IPS-15b (cell line): Measurements from ENCODE around the gene SPAG16.

Experiments
- H3K27me3 ChIP-seq: one replicate; pipeline ENCODE4 v1.6.1; 2013; ENCODE audit warnings: low read length; ENCODE audit not compliant: control insufficient read depth, insufficient read depth
- H3K36me3 ChIP-seq: one replicate; pipeline ENCODE4 v1.6.1; 2013; ENCODE audit warnings: low read length; ENCODE audit not compliant: control insufficient read depth, insufficient read depth
- H3K4me1 ChIP-seq: one replicate; pipeline ENCODE4 v1.6.1; 2013; ENCODE audit warnings: mild to moderate bottlenecking, low read length; ENCODE audit not compliant: control insufficient read depth, insufficient read depth
- H3K4me3 ChIP-seq: one replicate; pipeline ENCODE4 v1.5.1; 2013; ENCODE audit warnings: low read depth, low read length
- H3K9ac ChIP-seq: one replicate; pipeline ENCODE4 v1.6.1; 2013; ENCODE audit warnings: low read depth, mild to moderate bottlenecking, low read length
- H3K9me3 ChIP-seq: one replicate; pipeline ENCODE4 v1.6.1; 2013; ENCODE audit warnings: mild to moderate bottlenecking, low read length; ENCODE audit not compliant: control insufficient read depth, insufficient read depth

The SPAG16 gene

DNA sequence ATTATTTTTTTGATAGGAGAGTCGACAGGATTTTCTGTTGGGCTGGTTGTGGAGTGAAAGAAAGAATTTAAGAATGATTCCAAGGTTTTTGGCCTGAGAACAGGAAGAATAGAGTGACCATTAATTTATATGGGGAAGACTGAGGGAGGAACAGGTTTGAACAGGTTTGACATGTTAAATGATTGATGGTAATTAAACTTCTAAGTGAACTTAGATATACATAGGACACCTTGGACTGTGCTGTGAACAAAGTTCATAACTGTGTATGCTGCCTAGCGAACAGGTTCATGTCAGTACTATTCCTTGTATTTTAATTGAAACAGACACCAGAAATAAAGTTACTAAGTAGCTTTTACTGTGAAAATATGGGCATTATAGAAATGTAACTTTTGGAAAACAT lies 212.0 kb downstream of the SPAG16 start:
- no peak overlapping the region for H3K9ac ChIP-seq
- H3K9me3 ChIP-seq = no peaks in the 10 kb centered on the region
- H3K4me3 ChIP-seq = no peak overlapping the region
- no peaks in the 10 kb centered on the region for H3K36me3 ChIP-seq
- no peaks in the 10 kb centered on the region for H3K27me3 ChIP-seq
- H3K4me1 ChIP-seq = no peaks in the 10 kb centered on the region

DNA sequence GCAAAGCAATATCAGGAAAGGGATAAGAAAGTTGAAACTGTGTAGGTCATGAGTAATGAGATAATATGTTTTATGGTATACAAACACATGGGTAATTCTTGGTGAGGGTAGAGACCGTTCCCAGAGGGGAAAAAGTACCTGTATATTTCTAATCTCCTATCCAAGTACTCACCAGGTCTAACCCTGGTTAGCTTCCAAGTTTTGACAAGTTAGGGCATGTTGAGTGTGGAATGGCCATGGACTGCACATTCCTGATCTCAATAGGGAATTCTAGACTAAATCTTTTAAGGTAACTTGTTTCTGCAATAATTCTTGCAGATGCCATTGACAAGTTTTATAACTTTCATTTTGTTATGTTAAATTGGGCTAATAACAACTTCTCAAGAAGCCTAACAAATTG lies 216.6 kb downstream of the SPAG16 start:
- no peak overlapping the region for H3K4me3 ChIP-seq
- no peaks in the 10 kb centered on the region for H3K9me3 ChIP-seq
- H3K27me3 ChIP-seq = no peaks in the 10 kb centered on the region
- H3K4me1 ChIP-seq = no peaks in the 10 kb centered on the region
- H3K36me3 ChIP-seq = no peaks in the 10 kb centered on the region
- H3K9ac ChIP-seq = no peak overlapping the region

DNA sequence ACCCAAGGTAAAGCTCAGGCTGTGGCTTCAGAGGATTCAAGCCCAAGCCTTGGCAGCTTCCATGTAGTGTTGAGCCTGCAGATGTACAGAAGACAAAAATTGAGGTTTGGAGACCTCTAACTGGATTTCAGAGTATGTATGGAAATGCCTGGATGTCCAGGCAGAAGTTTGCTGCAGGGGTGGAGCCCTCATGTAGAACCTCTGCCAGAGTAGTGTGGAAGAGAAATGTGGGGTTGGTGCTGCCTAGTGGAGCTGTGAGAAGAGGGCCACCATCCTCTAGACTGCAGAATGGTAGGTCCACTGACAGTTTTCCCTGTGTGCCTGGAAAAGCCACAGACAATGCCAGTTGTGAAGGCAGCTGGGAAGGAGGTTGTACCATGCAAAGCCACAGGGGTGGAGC lies 239.9 kb downstream of the SPAG16 start:
- Histone ChIP-seq H3K9me3 (peaks cover 7% of the 10 kb centered on the region), H3K36me3 (no peaks in the 10 kb centered on the region), H3K4me1 (no peaks in the 10 kb centered on the region), H3K27me3 (no peaks in the 10 kb centered on the region), H3K4me3 (no peak overlapping the region), H3K9ac (no peak overlapping the region)

DNA sequence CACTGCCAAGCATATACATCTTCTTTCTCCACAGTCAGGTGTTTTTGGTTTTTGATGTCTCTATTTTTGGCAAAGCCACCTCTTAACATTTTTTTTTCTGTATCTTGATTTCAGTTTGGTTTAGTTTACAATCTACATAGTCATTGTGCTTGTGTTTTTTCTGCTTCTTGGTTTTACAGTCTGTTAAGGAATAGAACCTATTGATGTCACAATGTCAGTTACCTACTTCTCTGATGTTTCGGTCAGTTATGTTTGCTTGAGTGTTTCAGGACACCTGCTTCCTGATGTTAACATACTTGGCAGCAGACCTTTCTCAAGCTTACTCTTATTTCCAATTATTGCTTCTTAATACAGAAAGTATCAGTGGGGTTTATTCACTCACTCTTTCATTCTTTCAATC lies 253.3 kb downstream of the SPAG16 start:
- Histone ChIP-seq H3K36me3 (no peaks in the 10 kb centered on the region), H3K9ac (no peak overlapping the region)

DNA sequence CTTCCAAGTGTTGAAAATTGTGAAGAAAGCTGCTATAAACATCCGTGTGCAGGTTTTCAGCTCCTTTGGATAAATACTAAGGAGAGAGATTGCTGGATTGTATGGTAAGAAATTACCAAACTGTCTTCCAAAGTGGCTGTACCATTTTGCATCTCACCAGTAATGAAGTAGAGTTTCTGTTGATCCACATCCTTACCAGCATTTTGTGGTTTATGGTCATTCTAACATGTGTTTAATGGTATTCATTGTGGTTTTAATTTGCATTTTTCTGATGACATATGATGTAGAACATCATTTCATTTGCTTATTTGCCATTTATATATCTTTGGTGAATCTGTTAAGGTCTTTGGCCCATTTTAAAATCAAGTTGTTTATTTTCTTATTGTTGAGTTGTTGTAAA lies 260.7 kb downstream of the SPAG16 start:
- Histone ChIP-seq H3K4me1 (no peaks in the 10 kb centered on the region), H3K36me3 (no peaks in the 10 kb centered on the region), H3K4me3 (no peak overlapping the region), H3K9me3 (no peaks in the 10 kb centered on the region), H3K9ac (no peak overlapping the region), H3K27me3 (no peaks in the 10 kb centered on the region)

More for the DNA sequence above, 253.3 kb downstream of the SPAG16 start:
- no peak overlapping the region for H3K4me3 ChIP-seq
- H3K27me3 ChIP-seq = no peaks in the 10 kb centered on the region
- H3K4me1 ChIP-seq = no peaks in the 10 kb centered on the region
- H3K9me3 ChIP-seq = no peaks in the 10 kb centered on the region

DNA sequence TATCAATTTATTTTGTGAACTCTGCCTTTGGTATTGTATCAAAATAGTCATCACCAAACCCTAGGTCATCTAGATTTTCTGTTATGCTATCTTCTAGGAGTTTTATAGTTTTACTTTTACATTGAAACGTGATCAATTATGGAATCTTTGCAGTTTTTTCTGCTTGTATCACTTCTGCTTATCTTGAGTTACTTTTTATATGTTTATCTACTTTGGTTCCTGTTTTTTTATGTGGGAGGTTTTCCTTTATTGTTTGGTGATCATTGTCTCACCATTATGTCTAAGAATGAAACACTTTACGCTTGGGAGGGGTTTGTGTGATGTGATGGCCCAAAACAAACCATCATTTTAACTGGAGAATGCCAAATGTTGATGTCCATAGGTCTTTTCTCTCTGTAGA lies 261.2 kb downstream of the SPAG16 start:
- Histone ChIP-seq H3K4me1 (no peaks in the 10 kb centered on the region), H3K9me3 (no peaks in the 10 kb centered on the region), H3K36me3 (no peaks in the 10 kb centered on the region), H3K27me3 (no peaks in the 10 kb centered on the region), H3K9ac (no peak overlapping the region), H3K4me3 (no peak overlapping the region)

DNA sequence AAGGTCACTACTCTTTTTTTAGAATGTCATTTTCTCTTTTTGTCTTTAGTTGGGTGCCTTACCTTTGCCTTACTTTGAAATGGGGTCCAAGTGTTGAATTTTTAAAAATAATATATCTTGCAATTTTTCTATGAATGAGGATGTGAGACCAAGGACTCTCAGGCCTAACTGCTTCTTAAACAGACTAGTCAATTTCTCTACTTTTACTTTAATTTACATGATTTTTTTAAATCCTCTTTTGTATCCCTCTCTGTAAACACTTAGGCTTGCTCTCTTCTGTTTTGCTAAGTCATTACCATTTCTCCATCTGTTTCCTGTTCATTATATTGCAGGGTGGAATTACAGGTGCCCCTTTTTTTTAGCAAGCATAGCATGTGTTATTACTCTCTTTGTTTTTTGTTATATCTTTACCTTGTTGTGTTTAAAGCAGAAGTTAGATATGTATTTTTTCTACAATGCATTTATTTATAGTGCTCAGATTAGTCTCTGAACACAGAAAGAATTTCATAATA lies 261.8 kb downstream of the SPAG16 start:
- H3K4me1 ChIP-seq = no peaks in the 10 kb centered on the region
- no peaks in the 10 kb centered on the region for H3K27me3 ChIP-seq
- no peak overlapping the region for H3K4me3 ChIP-seq
- H3K9ac ChIP-seq = no peak overlapping the region
- no peaks in the 10 kb centered on the region for H3K36me3 ChIP-seq
- no peaks in the 10 kb centered on the region for H3K9me3 ChIP-seq

DNA sequence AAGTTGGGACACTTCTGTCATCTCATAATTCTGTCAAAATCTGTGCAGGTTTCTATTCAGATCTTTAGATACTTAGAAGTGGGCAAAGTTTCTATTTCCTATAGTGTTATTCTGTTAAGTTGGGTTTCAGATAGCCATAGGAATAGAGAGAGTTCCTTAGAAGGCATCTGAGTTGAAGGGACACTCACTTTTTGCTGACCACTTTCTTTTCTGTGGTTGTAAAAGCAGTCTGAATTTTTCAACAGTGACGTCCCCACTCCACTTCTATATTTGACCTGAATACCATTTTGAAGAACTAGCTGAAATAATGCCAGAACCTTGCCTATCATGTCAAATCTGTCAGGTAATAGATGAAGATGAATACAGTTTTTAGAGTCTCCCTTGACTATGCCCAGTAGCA lies 267.3 kb downstream of the SPAG16 start:
- Histone ChIP-seq H3K36me3 (no peaks in the 10 kb centered on the region), H3K4me1 (no peaks in the 10 kb centered on the region), H3K4me3 (no peak overlapping the region), H3K9me3 (no peaks in the 10 kb centered on the region), H3K27me3 (no peaks in the 10 kb centered on the region), H3K9ac (no peak overlapping the region)

DNA sequence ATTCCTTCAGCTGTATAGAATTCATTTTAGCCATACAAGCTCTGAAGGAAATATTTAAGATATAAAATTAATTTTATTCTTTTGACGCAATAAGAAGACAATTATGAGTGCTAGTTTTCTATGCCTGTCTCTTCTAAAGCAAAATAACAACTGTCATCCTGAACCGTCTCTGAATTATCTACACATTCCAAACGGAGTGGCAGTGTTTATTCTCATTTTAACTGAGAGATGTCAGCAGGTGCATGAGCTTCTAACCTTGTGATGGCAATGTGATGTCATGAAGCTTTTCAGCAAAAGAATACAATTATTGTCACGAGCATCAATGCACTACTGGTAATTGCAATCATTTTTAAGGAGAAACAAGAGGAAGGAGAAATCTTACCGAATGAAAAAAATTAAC lies 274.8 kb downstream of the SPAG16 start:
- H3K9ac ChIP-seq = no peak overlapping the region
- no peak overlapping the region for H3K4me3 ChIP-seq
- H3K36me3 ChIP-seq = no peaks in the 10 kb centered on the region
- no peaks in the 10 kb centered on the region for H3K9me3 ChIP-seq
- no peaks in the 10 kb centered on the region for H3K4me1 ChIP-seq
- H3K27me3 ChIP-seq = no peaks in the 10 kb centered on the region

DNA sequence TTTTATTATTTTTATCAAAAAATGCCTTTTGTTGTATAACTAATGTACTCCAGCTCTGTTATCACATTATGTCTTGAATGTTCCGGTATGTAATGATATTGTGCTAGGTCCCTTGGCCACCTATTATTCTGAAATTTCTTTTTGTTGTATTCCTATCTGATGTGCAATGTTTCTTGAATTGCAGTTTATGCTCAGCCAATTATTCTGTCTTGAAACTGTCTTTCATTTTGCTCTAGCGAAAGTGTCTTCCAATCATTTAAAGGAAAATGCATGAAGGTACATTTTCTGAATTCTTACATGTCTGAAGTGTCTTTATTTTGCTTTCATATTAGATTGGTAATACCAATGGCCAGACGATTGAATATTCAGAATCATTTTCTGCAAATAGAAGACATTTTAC lies 277.5 kb downstream of the SPAG16 start:
- Histone ChIP-seq H3K36me3 (no peaks in the 10 kb centered on the region), H3K9me3 (no peaks in the 10 kb centered on the region), H3K4me3 (no peak overlapping the region), H3K4me1 (no peaks in the 10 kb centered on the region), H3K9ac (no peak overlapping the region), H3K27me3 (no peaks in the 10 kb centered on the region)

DNA sequence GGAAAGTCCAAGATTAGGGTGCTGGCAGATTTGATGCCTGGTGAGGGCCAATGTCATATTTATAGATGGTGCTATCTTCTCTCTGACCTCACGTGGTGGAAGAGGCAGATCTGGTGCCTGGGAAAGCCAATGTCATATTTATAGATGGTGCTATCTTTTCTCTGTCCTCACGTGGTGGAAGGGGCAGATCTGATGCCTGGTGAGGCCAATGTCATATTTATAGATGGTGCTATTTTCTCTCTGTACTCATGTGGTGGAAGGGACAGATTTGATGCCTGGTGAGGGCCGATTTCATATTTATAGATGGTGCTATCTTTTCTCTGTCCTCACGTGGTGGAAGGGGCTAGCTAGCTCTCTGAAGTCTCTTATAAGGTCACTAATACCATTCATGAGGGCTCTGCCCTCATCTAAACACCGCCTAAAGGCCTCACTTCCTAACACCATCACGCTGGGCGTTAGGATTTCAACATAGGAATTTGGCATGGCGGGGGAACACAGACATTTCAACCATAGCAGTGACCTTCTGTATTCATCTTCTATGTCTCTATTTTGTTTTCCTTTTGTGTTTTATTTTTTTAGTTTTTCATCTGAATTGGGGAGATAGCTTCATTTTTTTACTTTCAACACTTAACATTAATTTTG lies 278.4 kb downstream of the SPAG16 start:
- no peaks in the 10 kb centered on the region for H3K36me3 ChIP-seq
- no peaks in the 10 kb centered on the region for H3K9me3 ChIP-seq

DNA sequence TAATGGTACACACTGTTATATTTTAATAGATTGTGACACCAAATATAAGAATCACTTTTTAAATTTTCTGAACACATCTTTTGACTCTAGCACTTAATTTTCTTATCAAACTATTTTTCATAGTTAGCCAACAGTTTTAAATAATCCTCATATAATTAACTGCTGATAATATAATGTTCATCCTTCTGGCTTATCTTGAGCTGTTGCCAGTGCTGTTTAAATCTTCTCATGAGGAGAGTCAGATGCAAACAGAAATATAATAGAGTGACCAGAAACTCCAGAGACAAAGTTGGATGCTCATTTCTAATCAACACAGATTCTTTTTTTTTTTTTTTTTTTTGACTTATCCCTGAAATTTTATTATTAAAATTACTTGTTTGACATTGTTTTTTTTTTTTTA lies 282.6 kb downstream of the SPAG16 start:
- no peaks in the 10 kb centered on the region for H3K27me3 ChIP-seq
- no peaks in the 10 kb centered on the region for H3K9me3 ChIP-seq
- no peak overlapping the region for H3K4me3 ChIP-seq
- H3K4me1 ChIP-seq = no peaks in the 10 kb centered on the region
- H3K9ac ChIP-seq = no peak overlapping the region
- no peaks in the 10 kb centered on the region for H3K36me3 ChIP-seq

More for the DNA sequence above, 278.4 kb downstream of the SPAG16 start:
- H3K4me1 ChIP-seq = no peaks in the 10 kb centered on the region
- H3K4me3 ChIP-seq = no peak overlapping the region
- H3K27me3 ChIP-seq = no peaks in the 10 kb centered on the region
- no peak overlapping the region for H3K9ac ChIP-seq
